ENCODE measurements around the gene SYTL3.

DNA sequence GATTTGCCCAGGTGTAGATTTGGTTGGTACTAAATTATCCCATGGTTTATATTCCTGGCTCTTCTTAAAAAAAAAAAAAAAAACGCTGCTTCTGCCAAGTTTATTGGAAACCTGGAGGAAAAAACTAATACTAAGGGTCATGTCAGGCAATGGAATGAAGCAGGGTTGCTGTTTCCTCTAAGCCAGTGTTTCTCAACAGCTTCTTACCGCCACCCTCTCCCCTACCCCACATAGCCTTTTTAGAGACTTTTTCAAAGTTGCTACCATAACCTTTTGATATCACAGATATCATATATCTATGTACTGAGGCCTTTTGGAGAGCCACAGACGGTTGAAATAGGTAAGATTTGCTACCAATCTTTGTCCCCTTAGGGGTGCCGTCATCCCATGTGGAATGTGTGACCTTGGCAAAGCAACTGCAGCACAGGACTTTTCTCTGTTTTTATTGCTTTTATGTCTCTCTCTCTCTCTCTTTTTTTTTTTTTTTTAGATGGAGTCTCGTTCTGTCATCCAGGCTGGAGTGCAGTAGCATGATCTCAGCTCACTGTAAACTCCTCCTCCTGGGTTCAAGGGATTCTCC lies 35.0 kb downstream of the SYTL3 start:
- TF ChIP-seq POLR2A (IDR thresholded peaks at IDR 0.05): no peak
- TF ChIP-seq, protein P1, sequence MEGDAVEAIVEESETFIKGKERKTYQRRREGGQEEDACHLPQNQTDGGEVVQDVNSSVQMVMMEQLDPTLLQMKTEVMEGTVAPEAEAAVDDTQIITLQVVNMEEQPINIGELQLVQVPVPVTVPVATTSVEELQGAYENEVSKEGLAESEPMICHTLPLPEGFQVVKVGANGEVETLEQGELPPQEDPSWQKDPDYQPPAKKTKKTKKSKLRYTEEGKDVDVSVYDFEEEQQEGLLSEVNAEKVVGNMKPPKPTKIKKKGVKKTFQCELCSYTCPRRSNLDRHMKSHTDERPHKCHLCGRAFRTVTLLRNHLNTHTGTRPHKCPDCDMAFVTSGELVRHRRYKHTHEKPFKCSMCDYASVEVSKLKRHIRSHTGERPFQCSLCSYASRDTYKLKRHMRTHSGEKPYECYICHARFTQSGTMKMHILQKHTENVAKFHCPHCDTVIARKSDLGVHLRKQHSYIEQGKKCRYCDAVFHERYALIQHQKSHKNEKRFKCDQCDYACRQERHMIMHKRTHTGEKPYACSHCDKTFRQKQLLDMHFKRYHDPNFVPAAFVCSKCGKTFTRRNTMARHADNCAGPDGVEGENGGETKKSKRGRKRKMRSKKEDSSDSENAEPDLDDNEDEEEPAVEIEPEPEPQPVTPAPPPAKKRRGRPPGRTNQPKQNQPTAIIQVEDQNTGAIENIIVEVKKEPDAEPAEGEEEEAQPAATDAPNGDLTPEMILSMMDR (IDR thresholded peaks at IDR 0.05): no peak
